HEK293T (cell line): Measurements from ENCODE around the gene DBP.

Experiments used
- BHLHE40 ChIP-seq: fragments of 450-650 bp; IDR thresholded peaks from 2 replicates; pipeline ENCODE4 v1.6.1; 2016; ENCODE audit warnings: mild to moderate bottlenecking, moderate library complexity, borderline replicate concordance
- CTBP1 ChIP-seq: fragments of 450-650 bp; IDR thresholded peaks from 2 replicates; pipeline ENCODE4 v1.6.1; 2016; ENCODE audit warnings: borderline replicate concordance
- ELF4 ChIP-seq: fragments of 450-650 bp; IDR thresholded peaks from 2 replicates; pipeline ENCODE4 v1.6.1; 2017; ENCODE audit warnings: antibody characterized with exemption
- FOXK2 ChIP-seq: fragments of 450-650 bp; IDR thresholded peaks from 2 replicates; pipeline ENCODE4 v1.6.1; 2016; ENCODE audit warnings: mild to moderate bottlenecking
- HDGF ChIP-seq: fragments of 450-650 bp; IDR thresholded peaks from 2 replicates; pipeline ENCODE4 v1.6.1; 2017; ENCODE audit warnings: antibody characterized with exemption, borderline replicate concordance
- L3MBTL2 ChIP-seq: fragments of 450-650 bp; conservative IDR thresholded peaks from 2 replicates; pipeline ENCODE4 v1.6.1; 2016; ENCODE audit warnings: mild to moderate bottlenecking
- LEF1 ChIP-seq: fragments of 450-650 bp; IDR thresholded peaks from 2 replicates; pipeline ENCODE4 v1.6.1; 2017; ENCODE audit warnings: mild to moderate bottlenecking, borderline replicate concordance
- NFRKB ChIP-seq: fragments of 450-650 bp; IDR thresholded peaks from 2 replicates; pipeline ENCODE4 v1.6.1; 2016; ENCODE audit warnings: mild to moderate bottlenecking, moderate library complexity
- SP1 ChIP-seq: fragments of 450-650 bp; IDR thresholded peaks from 2 replicates; pipeline ENCODE4 v1.6.1; 2017
- SUZ12 ChIP-seq: fragments of 450-650 bp; IDR thresholded peaks from 2 replicates; pipeline ENCODE4 v1.6.1; 2016; ENCODE audit warnings: mild to moderate bottlenecking
- TARDBP ChIP-seq: fragments of 450-650 bp; IDR thresholded peaks from 2 replicates; pipeline ENCODE4 v1.6.1; 2016
- ZNF384 ChIP-seq: fragments of 450-650 bp; IDR thresholded peaks from 2 replicates; pipeline ENCODE4 v1.6.1; 2016
- TF ChIP-seq, protein P1 (sequence below): fragments of 450-650 bp; IDR thresholded peaks from 2 replicates; pipeline ENCODE4 v1.6.1; 2016

DNA sequence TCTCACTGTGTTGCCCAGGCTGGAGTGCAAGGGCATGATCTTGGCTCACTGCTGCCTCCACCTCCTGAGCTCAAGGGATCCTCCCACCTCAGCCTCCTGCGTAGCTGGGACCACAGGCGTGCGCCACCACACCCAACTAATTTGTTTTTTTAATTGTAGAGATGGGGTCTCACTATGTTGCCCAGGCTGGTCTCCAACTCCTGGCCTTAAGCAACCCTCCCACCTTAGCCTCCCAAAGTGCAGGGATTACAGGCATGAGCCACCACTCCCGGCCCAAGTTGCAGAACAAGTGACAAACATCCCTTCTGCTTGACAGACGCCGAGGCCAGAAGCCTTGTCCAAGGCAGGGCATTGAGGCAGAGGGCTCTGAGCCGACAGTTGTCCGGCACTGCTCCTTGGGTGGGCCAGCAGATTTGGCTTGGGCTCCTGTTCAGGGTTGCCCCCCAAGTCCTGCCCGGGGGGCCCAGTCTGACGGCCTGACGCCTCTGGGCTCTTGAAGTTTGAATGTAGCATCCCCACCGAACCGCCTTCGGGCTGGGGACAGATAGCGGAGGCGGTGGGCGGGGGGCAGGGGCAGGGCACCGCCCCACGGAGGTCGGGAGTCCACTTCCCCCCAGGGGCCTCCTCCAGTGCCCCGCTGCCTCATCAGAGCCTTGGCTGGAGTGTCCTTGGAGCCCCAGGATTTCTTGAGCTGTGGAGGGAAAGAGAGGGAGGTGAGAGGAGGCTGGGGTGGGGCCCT lies 36.3 kb downstream of the DBP start:
- TF ChIP-seq, protein P1, sequence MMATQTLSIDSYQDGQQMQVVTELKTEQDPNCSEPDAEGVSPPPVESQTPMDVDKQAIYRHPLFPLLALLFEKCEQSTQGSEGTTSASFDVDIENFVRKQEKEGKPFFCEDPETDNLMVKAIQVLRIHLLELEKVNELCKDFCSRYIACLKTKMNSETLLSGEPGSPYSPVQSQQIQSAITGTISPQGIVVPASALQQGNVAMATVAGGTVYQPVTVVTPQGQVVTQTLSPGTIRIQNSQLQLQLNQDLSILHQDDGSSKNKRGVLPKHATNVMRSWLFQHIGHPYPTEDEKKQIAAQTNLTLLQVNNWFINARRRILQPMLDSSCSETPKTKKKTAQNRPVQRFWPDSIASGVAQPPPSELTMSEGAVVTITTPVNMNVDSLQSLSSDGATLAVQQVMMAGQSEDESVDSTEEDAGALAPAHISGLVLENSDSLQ: no peak
- TF ChIP-seq L3MBTL2 (no peak), FOXK2 (no peak), SP1 (no peak), ELF4 (no peak), HDGF (no peak), NFRKB (no peak), ZNF384 (no peak), CTBP1 (no peak), SUZ12 (no peak), BHLHE40 (no peak), TARDBP (no peak), LEF1 (no peak)
